Measurements from ENCODE around the gene SLC3A2.
A peak's percentile ranks its signal among the peaks of the same experiment; 100 is the strongest.

SLC3A2 gene

DNA sequence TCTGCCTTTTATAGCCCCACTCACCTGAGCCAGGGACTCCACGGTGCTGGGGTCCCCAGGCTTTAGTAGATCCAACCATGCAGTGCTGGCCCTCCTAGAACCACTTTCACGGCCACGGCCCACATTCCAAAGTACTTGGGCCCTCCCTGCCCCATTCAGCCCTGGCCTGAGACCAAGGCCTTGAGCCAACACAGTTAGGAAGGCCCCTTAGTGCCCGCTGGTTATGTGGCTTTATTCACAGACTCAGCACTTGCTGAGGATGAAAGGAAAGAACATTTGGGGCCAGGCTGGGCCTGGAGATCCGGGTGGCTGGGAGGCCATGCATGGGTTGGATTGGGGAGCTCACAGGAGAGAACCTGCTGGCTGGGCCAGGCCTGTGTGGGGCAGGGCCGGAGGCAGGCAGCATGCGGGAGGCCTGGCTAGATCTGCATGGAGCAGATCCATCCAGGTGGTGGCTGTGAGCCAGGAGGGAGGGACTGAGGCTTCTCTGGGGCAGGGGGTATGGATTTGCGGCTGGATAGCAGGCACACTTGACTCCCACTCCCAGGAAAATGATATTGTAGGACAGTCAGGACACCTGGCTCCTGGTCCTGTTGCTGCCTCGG is 27.9 kb downstream of the SLC3A2 start:
- TF ChIP-seq, protein P1, sequence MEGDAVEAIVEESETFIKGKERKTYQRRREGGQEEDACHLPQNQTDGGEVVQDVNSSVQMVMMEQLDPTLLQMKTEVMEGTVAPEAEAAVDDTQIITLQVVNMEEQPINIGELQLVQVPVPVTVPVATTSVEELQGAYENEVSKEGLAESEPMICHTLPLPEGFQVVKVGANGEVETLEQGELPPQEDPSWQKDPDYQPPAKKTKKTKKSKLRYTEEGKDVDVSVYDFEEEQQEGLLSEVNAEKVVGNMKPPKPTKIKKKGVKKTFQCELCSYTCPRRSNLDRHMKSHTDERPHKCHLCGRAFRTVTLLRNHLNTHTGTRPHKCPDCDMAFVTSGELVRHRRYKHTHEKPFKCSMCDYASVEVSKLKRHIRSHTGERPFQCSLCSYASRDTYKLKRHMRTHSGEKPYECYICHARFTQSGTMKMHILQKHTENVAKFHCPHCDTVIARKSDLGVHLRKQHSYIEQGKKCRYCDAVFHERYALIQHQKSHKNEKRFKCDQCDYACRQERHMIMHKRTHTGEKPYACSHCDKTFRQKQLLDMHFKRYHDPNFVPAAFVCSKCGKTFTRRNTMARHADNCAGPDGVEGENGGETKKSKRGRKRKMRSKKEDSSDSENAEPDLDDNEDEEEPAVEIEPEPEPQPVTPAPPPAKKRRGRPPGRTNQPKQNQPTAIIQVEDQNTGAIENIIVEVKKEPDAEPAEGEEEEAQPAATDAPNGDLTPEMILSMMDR (IDR thresholded peaks at IDR 0.05) = no peak

DNA sequence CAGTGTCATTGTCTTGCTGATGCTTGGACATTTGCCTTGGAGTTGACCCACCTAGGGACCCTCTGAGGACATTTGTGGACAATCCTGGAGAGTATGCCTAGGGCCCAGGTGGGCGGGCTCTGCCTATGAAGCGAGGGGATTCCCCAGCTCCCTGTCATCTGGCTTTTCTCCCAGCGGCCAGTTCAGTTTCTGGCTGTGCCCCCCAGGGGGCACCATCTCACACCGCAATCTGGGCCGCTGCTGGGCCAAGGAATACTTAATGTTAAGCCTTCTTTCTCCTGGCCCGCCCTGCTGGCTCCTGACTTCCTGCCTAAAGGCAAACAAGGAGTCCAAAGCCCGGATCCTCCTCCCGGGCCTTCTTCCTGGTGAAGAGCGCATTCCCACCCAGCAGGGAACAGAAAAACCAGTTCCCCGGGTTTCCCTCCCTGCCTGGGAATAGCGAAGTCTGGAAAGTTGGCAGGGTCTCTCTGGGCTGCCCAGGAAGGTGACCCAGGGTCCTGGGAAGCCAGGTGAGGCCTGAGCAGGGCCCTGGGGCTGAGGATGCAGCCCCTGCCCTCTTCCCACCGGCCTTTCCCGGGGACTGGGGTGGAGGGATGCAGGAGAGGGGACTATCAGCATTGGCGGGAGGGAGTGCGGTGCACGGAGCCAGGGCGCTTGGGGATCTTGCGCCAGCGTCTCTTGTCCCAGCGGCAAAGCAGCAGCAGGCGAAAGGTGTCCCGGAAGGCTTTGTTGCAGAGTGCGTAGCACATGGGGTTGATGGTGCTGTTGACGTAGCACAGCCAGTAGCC is 28.6 kb downstream of the SLC3A2 start:
- TF ChIP-seq, protein P1 (IDR thresholded peaks at IDR 0.05) = peak; percentile 83

DNA sequence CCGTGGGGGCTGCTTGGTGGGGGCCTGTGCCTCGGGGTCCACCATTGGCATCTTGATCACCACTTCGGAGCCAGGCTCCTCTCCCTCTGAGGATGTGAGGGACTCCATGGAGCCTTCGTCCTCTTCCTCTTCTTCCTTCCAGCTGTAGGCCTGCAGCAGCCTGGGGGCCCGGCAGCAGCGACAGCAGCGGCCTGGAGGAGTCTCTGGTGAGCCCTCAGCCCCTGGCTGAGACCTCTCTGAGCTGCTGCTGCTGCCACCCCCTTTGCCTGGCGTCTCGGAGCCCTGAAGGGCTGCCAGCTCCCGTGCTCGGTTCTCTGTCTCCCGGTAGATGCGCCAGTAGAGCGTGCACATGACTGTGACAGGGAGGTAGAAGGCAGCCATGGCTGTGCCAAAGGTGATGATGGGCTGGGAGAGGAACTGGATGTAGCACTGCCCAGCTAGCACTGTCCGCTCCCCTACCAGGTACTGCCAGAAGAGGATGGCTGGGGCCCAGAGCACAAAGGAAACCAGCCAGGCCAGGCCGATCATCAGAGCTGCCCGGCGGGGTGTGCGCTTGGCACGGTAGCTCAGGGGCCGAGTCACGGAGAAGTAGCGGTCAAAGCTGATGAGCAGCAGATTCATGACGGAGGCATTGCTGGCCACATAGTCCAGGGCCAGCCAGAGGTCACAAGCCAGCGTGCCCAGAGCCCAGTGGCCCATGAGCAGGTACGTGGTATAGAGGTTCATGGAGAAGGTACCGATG is 29.6 kb downstream of the SLC3A2 start:
- TF ChIP-seq, protein P1 (IDR thresholded peaks at IDR 0.05) = no peak

DNA sequence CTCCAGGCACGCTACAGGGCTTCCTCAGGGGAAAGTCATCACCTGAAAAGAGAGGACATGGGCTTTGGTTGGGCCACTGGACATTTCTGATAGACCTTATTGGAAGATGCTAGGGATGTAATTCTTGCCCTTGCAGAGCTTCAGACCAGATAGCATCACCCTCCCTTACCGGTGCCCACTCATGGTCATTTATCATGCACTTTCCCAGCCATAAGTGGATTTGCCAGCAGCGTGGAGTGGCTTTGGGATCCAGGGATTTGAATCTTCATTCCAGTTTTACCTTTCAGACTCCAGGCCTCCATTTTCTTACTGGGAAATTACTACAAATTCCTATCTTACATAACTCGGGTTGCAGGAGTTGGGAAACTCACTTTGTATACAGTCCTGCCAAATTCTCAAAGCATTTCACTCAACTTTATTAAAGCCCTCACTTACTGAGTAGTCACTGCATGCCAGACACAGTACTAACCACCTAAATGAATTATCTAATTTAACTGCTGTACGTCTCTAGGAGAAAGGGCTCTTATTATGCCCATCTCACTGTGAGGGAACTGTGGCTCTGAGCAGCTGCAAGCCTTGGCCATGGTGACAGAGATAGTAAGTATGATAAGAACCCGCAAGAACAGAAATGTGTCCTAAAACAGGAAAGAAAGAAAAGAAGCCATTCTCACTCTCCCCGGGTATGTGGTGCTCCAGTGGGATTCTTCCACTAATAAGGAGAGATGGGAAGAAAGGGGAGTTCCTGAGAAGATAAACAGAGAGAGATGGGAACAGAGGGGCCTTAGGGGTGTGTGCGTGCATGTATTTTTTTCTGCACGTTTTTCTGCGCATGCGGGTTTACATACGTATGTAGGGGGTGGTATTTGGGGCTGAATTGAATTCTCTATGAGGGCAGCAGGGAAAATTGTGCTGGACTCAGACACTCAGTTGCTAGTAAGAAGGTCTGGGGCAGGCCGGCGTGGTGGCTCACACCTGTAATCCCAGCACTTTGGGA is 30.7 kb downstream of the SLC3A2 start:
- TF ChIP-seq, protein P1 (IDR thresholded peaks at IDR 0.05) = no peak

DNA sequence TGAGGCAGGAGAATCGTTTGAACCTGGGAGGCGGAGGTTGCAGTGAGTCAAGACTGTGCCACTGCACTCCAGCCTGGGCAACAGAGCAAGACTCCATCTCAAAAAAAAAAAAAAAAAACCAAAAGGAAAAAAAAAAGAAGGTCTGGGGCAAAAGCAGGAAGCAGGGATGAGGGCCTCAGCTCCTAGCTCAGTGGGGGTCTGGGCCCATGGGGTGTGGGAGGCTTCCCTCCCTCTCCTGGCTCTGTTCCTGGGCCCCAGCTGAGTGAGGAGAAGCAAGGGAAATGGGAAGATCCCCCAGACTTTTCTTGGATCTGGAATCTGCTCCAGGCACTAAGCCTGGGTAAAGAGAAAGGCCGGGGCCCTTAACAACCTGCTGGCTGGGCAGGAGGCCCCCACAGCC is 31.6 kb downstream of the SLC3A2 start:
- TF ChIP-seq, protein P1 (IDR thresholded peaks at IDR 0.05) = no peak

DNA sequence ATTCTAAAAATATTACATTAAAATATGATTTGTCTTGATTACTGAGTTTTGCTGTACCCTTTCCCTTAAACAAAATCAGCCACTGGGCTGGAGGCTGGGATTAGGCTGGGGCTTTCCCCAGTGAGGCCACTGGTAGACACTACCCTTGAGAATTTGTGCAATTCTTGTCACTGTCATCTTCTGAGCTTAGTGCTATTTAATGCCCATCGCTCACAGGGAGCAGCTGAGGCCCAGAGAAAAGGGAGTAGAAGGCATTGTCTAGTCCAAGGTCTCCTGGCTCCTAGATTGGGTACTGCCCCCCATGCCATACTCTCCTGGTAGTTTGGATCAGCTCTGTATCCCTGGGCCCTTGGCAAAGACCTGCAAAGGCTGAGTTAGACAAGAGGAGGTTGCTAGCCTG is 33.7 kb downstream of the SLC3A2 start:
- TF ChIP-seq, protein P1 (IDR thresholded peaks at IDR 0.05) = no peak

Data from LNCAP (cell line).